ENCODE results near the gene AGFG1.

- no peak for TF ChIP-seq POLR2AphosphoS5 (IDR thresholded peaks at IDR 0.05)
- TF ChIP-seq, protein P1, sequence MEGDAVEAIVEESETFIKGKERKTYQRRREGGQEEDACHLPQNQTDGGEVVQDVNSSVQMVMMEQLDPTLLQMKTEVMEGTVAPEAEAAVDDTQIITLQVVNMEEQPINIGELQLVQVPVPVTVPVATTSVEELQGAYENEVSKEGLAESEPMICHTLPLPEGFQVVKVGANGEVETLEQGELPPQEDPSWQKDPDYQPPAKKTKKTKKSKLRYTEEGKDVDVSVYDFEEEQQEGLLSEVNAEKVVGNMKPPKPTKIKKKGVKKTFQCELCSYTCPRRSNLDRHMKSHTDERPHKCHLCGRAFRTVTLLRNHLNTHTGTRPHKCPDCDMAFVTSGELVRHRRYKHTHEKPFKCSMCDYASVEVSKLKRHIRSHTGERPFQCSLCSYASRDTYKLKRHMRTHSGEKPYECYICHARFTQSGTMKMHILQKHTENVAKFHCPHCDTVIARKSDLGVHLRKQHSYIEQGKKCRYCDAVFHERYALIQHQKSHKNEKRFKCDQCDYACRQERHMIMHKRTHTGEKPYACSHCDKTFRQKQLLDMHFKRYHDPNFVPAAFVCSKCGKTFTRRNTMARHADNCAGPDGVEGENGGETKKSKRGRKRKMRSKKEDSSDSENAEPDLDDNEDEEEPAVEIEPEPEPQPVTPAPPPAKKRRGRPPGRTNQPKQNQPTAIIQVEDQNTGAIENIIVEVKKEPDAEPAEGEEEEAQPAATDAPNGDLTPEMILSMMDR (IDR thresholded peaks at IDR 0.05) = no peak
Observed at GRCh38 chr2:227576812-227577211, 104.9 kb downstream of the AGFG1 start.

All from upper lobe of left lung (tissue), 4 donors.